ENCODE data around the gene CLEC16A. TPM values are rescaled to one million over a fixed set of nuclear protein-coding genes. Genes with fewer than 3 reads are reported as not detected.

The CLEC16A gene
- total and polyA plus RNA-seq, 2 experiments from 2014 or later = 9.9 to 24.1 TPM

DNA sequence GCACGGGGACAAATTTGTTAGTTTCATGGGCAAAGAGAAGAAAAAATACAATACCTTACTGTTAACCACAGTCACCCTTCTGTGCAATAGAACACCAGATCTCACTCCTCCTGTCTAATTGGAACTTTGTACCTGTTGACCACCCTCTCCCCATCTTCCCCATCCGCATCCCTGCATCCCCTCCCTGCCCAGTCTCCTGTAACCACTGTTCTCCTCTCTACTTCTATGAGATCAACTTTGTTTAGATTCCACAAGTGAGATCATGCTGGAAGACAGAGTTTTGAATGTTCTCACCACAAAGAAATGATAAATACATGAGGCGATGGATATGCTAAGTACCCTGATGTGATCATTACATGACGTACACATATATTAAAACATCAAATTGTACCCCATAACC is 47.7 kb downstream of the CLEC16A start:
- H3K27me3 ChIP-seq (ENCODE audit: insufficient read depth) = no peaks in the 10 kb centered on the region
- no peak overlapping the region for H2AFZ ChIP-seq
- no peak for ATAC-seq
- no peak overlapping the region for H3K4me2 ChIP-seq
- H3K4me3 ChIP-seq = no peak overlapping the region
- H3K79me2 ChIP-seq (replicated peaks; ENCODE audit: insufficient read depth) = no peaks in the 10 kb centered on the region
- Mint-ChIP-seq H3K9me3 (no peaks in the 10 kb centered on the region), H3K4me1 (peaks cover 6% of the 10 kb centered on the region; the same call in 2 of the 3 replicates), H3K27me3 (ENCODE audit: insufficient read depth, low read depth, poor library complexity) (peaks cover 18% of the 10 kb centered on the region), H3K36me3 (ENCODE audit: low read depth) (peaks cover 3% of the 10 kb centered on the region; the same call in 2 of the 3 replicates), H3K4me3 (no peak overlapping the region), H3K27ac (no peak overlapping the region)
- no peaks in the 10 kb centered on the region for H3K9me2 ChIP-seq (ENCODE audit: insufficient read depth)
- no peaks in the 10 kb centered on the region; the same call in 1 of the 2 replicates for H4K20me1 ChIP-seq (replicated peaks; ENCODE audit: insufficient read depth)
- no peak for TF ChIP-seq EZH2 (IDR thresholded peaks at IDR 0.05; ENCODE audit: low read depth, unreplicated experiment)
- no peak for TF ChIP-seq ZNF331 (CRISPR knock-in tag; IDR thresholded peaks at IDR 0.05; ENCODE audit: low read depth)
- TF ChIP-seq, protein P1, sequence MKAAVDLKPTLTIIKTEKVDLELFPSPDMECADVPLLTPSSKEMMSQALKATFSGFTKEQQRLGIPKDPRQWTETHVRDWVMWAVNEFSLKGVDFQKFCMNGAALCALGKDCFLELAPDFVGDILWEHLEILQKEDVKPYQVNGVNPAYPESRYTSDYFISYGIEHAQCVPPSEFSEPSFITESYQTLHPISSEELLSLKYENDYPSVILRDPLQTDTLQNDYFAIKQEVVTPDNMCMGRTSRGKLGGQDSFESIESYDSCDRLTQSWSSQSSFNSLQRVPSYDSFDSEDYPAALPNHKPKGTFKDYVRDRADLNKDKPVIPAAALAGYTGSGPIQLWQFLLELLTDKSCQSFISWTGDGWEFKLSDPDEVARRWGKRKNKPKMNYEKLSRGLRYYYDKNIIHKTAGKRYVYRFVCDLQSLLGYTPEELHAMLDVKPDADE (IDR thresholded peaks at IDR 0.05) = no peak
- TF ChIP-seq STAT1 (IDR thresholded peaks at IDR 0.05; ENCODE audit: unreplicated experiment) = no peak
- no peaks in the 10 kb centered on the region for H3K36me3 ChIP-seq (ENCODE audit: insufficient read depth)
- no peak for DNase-seq (ENCODE audit: low spot score)
- H3K27ac ChIP-seq (ENCODE audit: low read depth) = no peak overlapping the region
- no peaks in the 10 kb centered on the region for H3F3A ChIP-seq (replicated peaks; ENCODE audit: low read depth)
- H3K4me1 ChIP-seq (ENCODE audit: insufficient read depth) = no peaks in the 10 kb centered on the region

DNA sequence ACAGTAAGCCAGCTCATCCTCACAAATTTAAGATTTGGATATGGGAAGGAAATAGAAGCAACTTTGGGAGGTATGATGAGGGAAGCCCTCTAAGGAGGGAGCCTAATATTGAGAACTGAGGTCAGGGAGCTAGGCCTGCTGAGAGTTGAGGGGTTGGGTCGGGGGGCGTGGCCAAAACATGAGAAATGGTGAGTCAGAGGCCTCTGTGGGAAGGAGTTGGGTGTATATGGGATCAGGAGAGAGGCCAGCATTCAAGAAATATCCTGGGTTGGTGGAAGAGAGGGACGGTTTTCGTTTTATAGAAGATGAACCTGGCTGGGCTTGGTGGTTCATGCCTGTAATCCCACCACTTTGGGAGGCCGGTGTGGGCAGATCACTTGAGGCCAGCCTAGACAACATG is 48.4 kb downstream of the CLEC16A start:
- H3K4me1 ChIP-seq (ENCODE audit: insufficient read depth) = no peaks in the 10 kb centered on the region
- no peaks in the 10 kb centered on the region for H3K36me3 ChIP-seq (ENCODE audit: insufficient read depth)
- no peak overlapping the region for H3K4me2 ChIP-seq
- no peaks in the 10 kb centered on the region for H3K27me3 ChIP-seq (ENCODE audit: insufficient read depth)
- H3K79me2 ChIP-seq (replicated peaks; ENCODE audit: insufficient read depth) = no peaks in the 10 kb centered on the region
- no peak overlapping the region for H3K27ac ChIP-seq (ENCODE audit: low read depth)
- ATAC-seq = peak; percentile 69
- no peaks in the 10 kb centered on the region for H3F3A ChIP-seq (replicated peaks; ENCODE audit: low read depth)
- peaks cover 3% of the 10 kb centered on the region; the same call in 2 of the 3 replicates for H3K36me3 Mint-ChIP-seq (ENCODE audit: low read depth)
- no peaks in the 10 kb centered on the region for H3K9me2 ChIP-seq (ENCODE audit: insufficient read depth)
- H4K20me1 ChIP-seq (replicated peaks; ENCODE audit: insufficient read depth) = no peaks in the 10 kb centered on the region; the same call in 1 of the 2 replicates
- peaks cover 18% of the 10 kb centered on the region for H3K27me3 Mint-ChIP-seq (ENCODE audit: insufficient read depth, low read depth, poor library complexity)
- peaks cover 6% of the 10 kb centered on the region; the same call in 2 of the 3 replicates for H3K4me1 Mint-ChIP-seq
- peak; percentile 21 for DNase-seq (ENCODE audit: low spot score)
- no peaks in the 10 kb centered on the region for H3K9me3 Mint-ChIP-seq
- H3K27ac Mint-ChIP-seq = 0 out of 2 replicates have a peak overlapping the region, but pooled peaks have one; percentile 64
- H3K4me3 ChIP-seq = no peak overlapping the region
- H3K4me3 Mint-ChIP-seq = no peak overlapping the region
- no peak overlapping the region for H2AFZ ChIP-seq
- TF ChIP-seq STAT1 (IDR thresholded peaks at IDR 0.05; ENCODE audit: unreplicated experiment) = no peak
- TF ChIP-seq, protein P1 (IDR thresholded peaks at IDR 0.05) = no peak
- TF ChIP-seq NANOG (IDR thresholded peaks at IDR 0.05; ENCODE audit: borderline replicate concordance) = no peak
- TF ChIP-seq, protein P2, sequence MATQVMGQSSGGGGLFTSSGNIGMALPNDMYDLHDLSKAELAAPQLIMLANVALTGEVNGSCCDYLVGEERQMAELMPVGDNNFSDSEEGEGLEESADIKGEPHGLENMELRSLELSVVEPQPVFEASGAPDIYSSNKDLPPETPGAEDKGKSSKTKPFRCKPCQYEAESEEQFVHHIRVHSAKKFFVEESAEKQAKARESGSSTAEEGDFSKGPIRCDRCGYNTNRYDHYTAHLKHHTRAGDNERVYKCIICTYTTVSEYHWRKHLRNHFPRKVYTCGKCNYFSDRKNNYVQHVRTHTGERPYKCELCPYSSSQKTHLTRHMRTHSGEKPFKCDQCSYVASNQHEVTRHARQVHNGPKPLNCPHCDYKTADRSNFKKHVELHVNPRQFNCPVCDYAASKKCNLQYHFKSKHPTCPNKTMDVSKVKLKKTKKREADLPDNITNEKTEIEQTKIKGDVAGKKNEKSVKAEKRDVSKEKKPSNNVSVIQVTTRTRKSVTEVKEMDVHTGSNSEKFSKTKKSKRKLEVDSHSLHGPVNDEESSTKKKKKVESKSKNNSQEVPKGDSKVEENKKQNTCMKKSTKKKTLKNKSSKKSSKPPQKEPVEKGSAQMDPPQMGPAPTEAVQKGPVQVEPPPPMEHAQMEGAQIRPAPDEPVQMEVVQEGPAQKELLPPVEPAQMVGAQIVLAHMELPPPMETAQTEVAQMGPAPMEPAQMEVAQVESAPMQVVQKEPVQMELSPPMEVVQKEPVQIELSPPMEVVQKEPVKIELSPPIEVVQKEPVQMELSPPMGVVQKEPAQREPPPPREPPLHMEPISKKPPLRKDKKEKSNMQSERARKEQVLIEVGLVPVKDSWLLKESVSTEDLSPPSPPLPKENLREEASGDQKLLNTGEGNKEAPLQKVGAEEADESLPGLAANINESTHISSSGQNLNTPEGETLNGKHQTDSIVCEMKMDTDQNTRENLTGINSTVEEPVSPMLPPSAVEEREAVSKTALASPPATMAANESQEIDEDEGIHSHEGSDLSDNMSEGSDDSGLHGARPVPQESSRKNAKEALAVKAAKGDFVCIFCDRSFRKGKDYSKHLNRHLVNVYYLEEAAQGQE (IDR thresholded peaks at IDR 0.05; ENCODE audit: unreplicated experiment) = no peak
- no peak for TF ChIP-seq EZH2phosphoT487 (IDR thresholded peaks at IDR 0.05; ENCODE audit: unreplicated experiment)
- TF ChIP-seq, protein P3, sequence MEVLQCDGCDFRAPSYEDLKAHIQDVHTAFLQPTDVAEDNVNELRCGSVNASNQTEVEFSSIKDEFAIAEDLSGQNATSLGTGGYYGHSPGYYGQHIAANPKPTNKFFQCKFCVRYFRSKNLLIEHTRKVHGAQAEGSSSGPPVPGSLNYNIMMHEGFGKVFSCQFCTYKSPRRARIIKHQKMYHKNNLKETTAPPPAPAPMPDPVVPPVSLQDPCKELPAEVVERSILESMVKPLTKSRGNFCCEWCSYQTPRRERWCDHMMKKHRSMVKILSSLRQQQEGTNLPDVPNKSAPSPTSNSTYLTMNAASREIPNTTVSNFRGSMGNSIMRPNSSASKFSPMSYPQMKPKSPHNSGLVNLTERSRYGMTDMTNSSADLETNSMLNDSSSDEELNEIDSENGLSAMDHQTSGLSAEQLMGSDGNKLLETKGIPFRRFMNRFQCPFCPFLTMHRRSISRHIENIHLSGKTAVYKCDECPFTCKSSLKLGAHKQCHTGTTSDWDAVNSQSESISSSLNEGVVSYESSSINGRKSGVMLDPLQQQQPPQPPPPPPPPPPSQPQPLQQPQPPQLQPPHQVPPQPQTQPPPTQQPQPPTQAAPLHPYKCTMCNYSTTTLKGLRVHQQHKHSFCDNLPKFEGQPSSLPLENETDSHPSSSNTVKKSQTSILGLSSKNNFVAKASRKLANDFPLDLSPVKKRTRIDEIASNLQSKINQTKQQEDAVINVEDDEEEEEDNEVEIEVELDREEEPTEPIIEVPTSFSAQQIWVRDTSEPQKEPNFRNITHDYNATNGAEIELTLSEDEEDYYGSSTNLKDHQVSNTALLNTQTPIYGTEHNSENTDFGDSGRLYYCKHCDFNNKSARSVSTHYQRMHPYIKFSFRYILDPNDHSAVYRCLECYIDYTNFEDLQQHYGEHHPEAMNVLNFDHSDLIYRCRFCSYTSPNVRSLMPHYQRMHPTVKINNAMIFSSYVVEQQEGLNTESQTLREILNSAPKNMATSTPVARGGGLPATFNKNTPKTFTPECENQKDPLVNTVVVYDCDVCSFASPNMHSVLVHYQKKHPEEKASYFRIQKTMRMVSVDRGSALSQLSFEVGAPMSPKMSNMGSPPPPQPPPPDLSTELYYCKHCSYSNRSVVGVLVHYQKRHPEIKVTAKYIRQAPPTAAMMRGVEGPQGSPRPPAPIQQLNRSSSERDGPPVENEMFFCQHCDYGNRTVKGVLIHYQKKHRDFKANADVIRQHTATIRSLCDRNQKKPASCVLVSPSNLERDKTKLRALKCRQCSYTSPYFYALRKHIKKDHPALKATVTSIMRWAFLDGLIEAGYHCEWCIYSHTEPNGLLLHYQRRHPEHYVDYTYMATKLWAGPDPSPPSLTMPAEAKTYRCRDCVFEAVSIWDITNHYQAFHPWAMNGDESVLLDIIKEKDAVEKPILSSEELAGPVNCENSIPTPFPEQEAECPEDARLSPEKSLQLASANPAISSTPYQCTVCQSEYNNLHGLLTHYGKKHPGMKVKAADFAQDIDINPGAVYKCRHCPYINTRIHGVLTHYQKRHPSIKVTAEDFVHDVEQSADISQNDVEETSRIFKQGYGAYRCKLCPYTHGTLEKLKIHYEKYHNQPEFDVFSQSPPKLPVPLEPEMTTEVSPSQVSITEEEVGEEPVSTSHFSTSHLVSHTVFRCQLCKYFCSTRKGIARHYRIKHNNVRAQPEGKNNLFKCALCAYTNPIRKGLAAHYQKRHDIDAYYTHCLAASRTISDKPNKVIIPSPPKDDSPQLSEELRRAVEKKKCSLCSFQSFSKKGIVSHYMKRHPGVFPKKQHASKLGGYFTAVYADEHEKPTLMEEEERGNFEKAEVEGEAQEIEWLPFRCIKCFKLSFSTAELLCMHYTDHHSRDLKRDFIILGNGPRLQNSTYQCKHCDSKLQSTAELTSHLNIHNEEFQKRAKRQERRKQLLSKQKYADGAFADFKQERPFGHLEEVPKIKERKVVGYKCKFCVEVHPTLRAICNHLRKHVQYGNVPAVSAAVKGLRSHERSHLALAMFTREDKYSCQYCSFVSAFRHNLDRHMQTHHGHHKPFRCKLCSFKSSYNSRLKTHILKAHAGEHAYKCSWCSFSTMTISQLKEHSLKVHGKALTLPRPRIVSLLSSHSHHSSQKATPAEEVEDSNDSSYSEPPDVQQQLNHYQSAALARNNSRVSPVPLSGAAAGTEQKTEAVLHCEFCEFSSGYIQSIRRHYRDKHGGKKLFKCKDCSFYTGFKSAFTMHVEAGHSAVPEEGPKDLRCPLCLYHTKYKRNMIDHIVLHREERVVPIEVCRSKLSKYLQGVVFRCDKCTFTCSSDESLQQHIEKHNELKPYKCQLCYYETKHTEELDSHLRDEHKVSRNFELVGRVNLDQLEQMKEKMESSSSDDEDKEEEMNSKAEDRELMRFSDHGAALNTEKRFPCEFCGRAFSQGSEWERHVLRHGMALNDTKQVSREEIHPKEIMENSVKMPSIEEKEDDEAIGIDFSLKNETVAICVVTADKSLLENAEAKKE (CRISPR knock-in tag; IDR thresholded peaks at IDR 0.05) = no peak
- no peak for TF ChIP-seq EZH2 (IDR thresholded peaks at IDR 0.05; ENCODE audit: low read depth, unreplicated experiment)
- no peak for TF ChIP-seq JUNB (IDR thresholded peaks at IDR 0.05; ENCODE audit: unreplicated experiment)

All from GM23338 (cell line).